Omental fat pad (tissue), 4 donors: ENCODE measurements around the gene RNF167. TPM values are rescaled to one million over a fixed set of nuclear protein-coding genes. Genes with fewer than 3 reads are reported as not detected.

Source experiments
- ATAC-seq: fragments of 150-250 bp; one replicate; pipeline ENCODE4 v1.9.1; 2016; ENCODE audit warnings: mild to moderate bottlenecking, moderate library complexity; ENCODE audit not compliant: low FRiP score
- DNase-seq: peaks from one replicate; pipeline ENCODE4 v3.0.0-alpha.2; 2019; ENCODE audit warnings: low spot score
- CTCF ChIP-seq, 3 donors: fragments of 450-650 bp; IDR thresholded peaks; one replicate each; pipeline ENCODE4 v1.5.1; 2016 to 2017; ENCODE audit warnings: antibody characterized with exemption in 3 of 3, mild to moderate bottlenecking in 3 of 3, moderate library complexity in 2 of 3
- total RNA-seq, 4 donors: library from RNA; depleted of rRNA; stranded (reverse); fragments of >200 nt; gene quantifications; one replicate each; pipeline ENCODE4 v1.1.0, GENCODE V29; 2016

Gene RNF167
- total RNA-seq, 4 donors from 2014 or later = 24.5 to 34.4 (median 32.0) TPM

- DNase-seq (no peak), ATAC-seq (no peak)
- TF ChIP-seq CTCF (IDR thresholded peaks at IDR 0.05) = no peak
These were observed 2.5 kb upstream of the RNF167 start for GRCh38 chr17:4937553-4937952.

- no peak for ATAC-seq
- DNase-seq = no peak
- TF ChIP-seq CTCF (IDR thresholded peaks at IDR 0.05) = no peak
These were observed 2.0 kb upstream of the RNF167 start for GRCh38 chr17:4938069-4938491.

- no peak for DNase-seq
- no peak for ATAC-seq
- TF ChIP-seq CTCF (IDR thresholded peaks at IDR 0.05) = no peak
These were observed 1.2 kb upstream of the RNF167 start for GRCh38 chr17:4938688-4939545.

GRCh38 chr17:4939546-4939795, 597 bp upstream of the RNF167 start:
- no peak for TF ChIP-seq CTCF (IDR thresholded peaks at IDR 0.05)
- no peak for ATAC-seq
- no peak for DNase-seq

- no peak for TF ChIP-seq CTCF (IDR thresholded peaks at IDR 0.05)
- peak; percentile 62 for ATAC-seq
- DNase-seq = no peak
These were observed 669 bp downstream of the RNF167 start for GRCh38 chr17:4940555-4941318.

- DNase-seq (no peak), ATAC-seq (no peak)
- TF ChIP-seq CTCF (IDR thresholded peaks at IDR 0.05) = no peak
These were observed 1.2 kb downstream of the RNF167 start for GRCh38 chr17:4941319-4941610.
